Lung (tissue), 12 donors: ENCODE results near the gene TEAD1. TPM values are rescaled to one million over a fixed set of nuclear protein-coding genes. Genes with fewer than 3 reads are reported as not detected.

Source experiments
- ATAC-seq: fragments of 200-7000 bp; cut with Tn5 transposase; one replicate; pipeline ENCODE4 v1.9.1; 2020; ENCODE audit warnings: moderate number of reproducible peaks; ENCODE audit not compliant: insufficient read depth, low FRiP score
- DNase-seq, 3 donors: peaks; one replicate each; pipeline ENCODE4 v3.0.0-alpha.2; 2013 to 2017
- H3K27ac ChIP-seq, 2 donors: one replicate each; pipeline ENCODE4 v1.5.1; 2013; ENCODE audit warnings: mild to moderate bottlenecking in 2 of 2, moderate library complexity in 2 of 2, control low read depth in 1 of 2, inconsistent platforms in 1 of 2, low read depth in 1 of 2, low read length in 1 of 2
- H3K27me3 ChIP-seq, 3 donors: one replicate each; pipeline ENCODE4 v1.5.1; 2013; ENCODE audit warnings: low read length in 2 of 3; ENCODE audit not compliant: control insufficient read depth in 3 of 3, insufficient read depth in 3 of 3
- H3K36me3 ChIP-seq, 4 donors: one replicate each; pipeline ENCODE4 v1.5.1; 2013; ENCODE audit warnings: low read length in 4 of 4, mild to moderate bottlenecking in 1 of 4, moderate library complexity in 1 of 4; ENCODE audit not compliant: control insufficient read depth in 4 of 4, insufficient read depth in 4 of 4
- H3K4me1 ChIP-seq, 5 donors: one replicate each; pipeline ENCODE4 v1.5.1; 2013; ENCODE audit warnings: low read length in 5 of 5, mild to moderate bottlenecking in 2 of 5, moderate library complexity in 1 of 5; ENCODE audit not compliant: control insufficient read depth in 5 of 5, insufficient read depth in 5 of 5
- H3K4me3 ChIP-seq: one replicate; pipeline ENCODE4 v1.5.1; 2013; ENCODE audit warnings: mild to moderate bottlenecking, control low read depth, moderate library complexity
- H3K9ac ChIP-seq, 2 donors: one replicate each; pipeline ENCODE4 v1.5.1; 2013; ENCODE audit warnings: low read length in 2 of 2, control low read depth in 1 of 2; ENCODE audit not compliant: insufficient read depth in 1 of 2
- H3K9me3 ChIP-seq, 4 donors: one replicate each; pipeline ENCODE4 v1.5.1; 2013; ENCODE audit warnings: low read length in 3 of 4, mild to moderate bottlenecking in 1 of 4, moderate library complexity in 1 of 4; ENCODE audit not compliant: control insufficient read depth in 4 of 4, insufficient read depth in 3 of 4
- WGBS, 2 donors: extraction: QIAGEN DNeasy Blood & Tissue Kit; methylation state at CpG; one replicate each; pipeline ENCODE4 v1.1.7; 2013; 5-methylcytosine and 5-hydroxymethylcytosine counted together
- polyA plus RNA-seq, 2 donors: library from polyadenylated mRNA; stranded (reverse); fragments of 200-250 nt; gene quantifications; one replicate each; pipeline ENCODE4 v1.2.1, GENCODE V29; 2013
- total RNA-seq, 2 donors: library from RNA; depleted of rRNA in 1 of 2; stranded (reverse); fragments of >200 nt in 1 of 2; gene quantifications; one replicate each; pipeline ENCODE4 v1.2.1, GENCODE V29; 2014 to 2021
- TF ChIP-seq, protein P1 (sequence below): IDR thresholded peaks from 2 replicates; pipeline ENCODE4 v1.5.1; 2012; ENCODE audit warnings: mild to moderate bottlenecking; ENCODE audit errors: control extremely low read depth, extremely low read depth
- donor health status: control.
- donor health status: control.
- donor health status: Bipolar disorder and iron deficiency.
- donor health status: healthy.
- donor health status: DM: yes; HTN: yes; CAD: no.

The TEAD1 gene
- total and polyA plus RNA-seq, 4 donors, result 7.7 to 141 (median 38.8) TPM

DNA sequence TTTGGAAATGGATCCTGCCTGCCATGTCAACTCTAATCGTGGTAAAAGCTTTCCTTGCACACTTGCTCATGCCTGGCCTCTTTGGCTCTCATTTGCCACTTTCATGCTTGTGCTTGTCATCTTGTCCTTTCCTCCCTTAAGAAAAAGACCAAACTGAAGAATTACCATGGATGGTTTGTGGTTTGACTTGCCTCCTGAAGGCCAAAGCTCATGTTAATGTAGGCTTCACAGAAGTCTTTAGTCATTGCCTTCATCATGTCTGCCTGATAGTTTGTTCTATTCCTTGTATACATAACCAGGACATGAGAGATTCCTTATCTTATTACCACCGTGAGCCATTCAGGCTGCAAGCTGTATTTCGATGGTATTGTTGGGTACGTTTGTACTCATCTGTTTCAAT is 17.3 kb downstream of the TEAD1 start:
- Histone ChIP-seq H3K27me3 (no peaks in the 10 kb centered on the region), H3K36me3 (no peaks in the 10 kb centered on the region), H3K9ac (no peak overlapping the region), H3K4me1 (peaks cover 16 to 83% (median 64%) of the 10 kb centered on the region in 5 donors), H3K9me3 (no peaks in the 10 kb centered on the region), H3K27ac (peak overlapping the region in 1 of 2 donors; percentile 33), H3K4me3 (no peak overlapping the region)
- ATAC-seq (no peak), DNase-seq (no peak)
- WGBS, 2 donors, result 75% methylated on average over 4 of the region's 4 CpGs
- TF ChIP-seq, protein P1, sequence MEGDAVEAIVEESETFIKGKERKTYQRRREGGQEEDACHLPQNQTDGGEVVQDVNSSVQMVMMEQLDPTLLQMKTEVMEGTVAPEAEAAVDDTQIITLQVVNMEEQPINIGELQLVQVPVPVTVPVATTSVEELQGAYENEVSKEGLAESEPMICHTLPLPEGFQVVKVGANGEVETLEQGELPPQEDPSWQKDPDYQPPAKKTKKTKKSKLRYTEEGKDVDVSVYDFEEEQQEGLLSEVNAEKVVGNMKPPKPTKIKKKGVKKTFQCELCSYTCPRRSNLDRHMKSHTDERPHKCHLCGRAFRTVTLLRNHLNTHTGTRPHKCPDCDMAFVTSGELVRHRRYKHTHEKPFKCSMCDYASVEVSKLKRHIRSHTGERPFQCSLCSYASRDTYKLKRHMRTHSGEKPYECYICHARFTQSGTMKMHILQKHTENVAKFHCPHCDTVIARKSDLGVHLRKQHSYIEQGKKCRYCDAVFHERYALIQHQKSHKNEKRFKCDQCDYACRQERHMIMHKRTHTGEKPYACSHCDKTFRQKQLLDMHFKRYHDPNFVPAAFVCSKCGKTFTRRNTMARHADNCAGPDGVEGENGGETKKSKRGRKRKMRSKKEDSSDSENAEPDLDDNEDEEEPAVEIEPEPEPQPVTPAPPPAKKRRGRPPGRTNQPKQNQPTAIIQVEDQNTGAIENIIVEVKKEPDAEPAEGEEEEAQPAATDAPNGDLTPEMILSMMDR, result no peak

DNA sequence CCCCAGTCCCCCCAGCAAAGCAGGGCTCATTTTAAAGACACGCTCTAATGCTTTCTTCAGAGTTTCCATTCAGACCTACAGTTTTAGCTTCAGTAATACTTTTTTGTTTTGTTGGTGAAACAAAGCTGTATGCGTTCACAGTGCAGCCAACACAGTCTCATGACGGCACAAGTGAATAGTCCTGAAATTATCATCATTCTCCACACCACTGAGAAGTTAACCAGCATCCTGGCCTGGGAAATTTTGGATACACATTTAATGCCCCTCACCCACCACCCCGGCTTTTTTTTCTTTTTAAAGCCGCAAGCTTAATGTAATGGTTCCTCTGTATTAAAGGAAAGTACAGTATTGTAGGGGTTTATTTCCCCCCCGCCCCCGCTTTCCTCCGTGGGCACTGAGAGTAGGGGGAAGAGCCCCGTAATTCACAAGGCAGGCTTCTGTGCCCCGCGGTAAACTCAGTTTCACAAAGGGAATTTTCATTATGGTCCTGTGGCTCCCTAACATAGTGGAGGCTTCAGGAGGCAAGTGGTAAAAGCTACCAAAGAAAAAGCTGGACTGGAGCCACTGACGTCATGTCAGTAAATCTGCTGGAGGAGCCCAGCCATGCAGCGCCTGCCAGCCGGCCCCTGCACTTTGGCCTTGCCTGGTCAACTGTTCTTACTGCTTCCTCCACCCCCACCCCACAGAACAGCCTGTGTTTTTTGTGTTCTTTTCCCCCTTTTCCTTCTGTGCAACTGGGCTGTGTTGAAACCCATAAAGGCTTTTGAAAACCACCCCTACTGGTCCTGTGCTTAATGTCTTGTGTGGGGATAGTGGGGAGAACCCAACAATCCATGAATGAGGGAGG is 18.2 kb downstream of the TEAD1 start:
- peak; percentile 92 to 97 (median 96) for DNase-seq
- H3K4me3 ChIP-seq, result no peak overlapping the region
- 48 to 53% methylated on average over 14 of the region's 14 CpGs for WGBS, 2 donors

DNA sequence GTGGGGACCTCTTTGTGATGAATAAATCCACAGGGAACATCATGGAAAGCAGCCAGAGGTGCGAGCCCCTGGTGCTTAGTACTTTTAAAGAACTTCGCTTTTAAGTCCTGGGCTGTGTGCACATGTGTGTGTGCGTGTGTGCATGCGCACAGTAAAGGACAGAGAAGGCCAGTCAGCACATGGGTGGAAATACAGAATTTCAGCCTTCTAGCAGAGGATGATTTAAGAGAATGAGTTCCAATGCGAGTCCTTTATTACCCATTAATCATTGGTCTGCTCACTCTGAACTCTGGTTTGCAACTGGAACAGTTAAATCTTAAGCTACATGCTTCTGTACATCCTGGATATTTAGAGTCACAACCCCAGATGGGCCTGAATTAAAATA is 18.9 kb downstream of the TEAD1 start:
- ATAC-seq (no peak), DNase-seq (peak in 2 of 3 donors; percentile 24 to 53)
- H3K4me3 ChIP-seq, result no peak overlapping the region
- TF ChIP-seq, protein P1, result no peak
- no peaks in the 10 kb centered on the region for H3K27me3 ChIP-seq
- H3K9me3 ChIP-seq, result no peaks in the 10 kb centered on the region
- no peaks in the 10 kb centered on the region for H3K36me3 ChIP-seq
- H3K4me1 ChIP-seq, result peaks cover 15 to 72% (median 56%) of the 10 kb centered on the region in 5 donors
- H3K9ac ChIP-seq, result peak overlapping the region in 1 of 2 donors; percentile 87
- peak overlapping the region; percentile 90 to 91 for H3K27ac ChIP-seq
- 60 to 64% methylated on average over 5 of the region's 5 CpGs for WGBS, 2 donors

More for the DNA sequence above, 18.2 kb downstream of the TEAD1 start:
- Histone ChIP-seq H3K9ac (peak overlapping the region in 1 of 2 donors; percentile 87), H3K36me3 (no peaks in the 10 kb centered on the region), H3K9me3 (no peaks in the 10 kb centered on the region), H3K27ac (peak overlapping the region; percentile 90 to 91), H3K4me1 (peaks cover 20 to 76% (median 63%) of the 10 kb centered on the region in 5 donors), H3K27me3 (no peaks in the 10 kb centered on the region)
- TF ChIP-seq, protein P1, result no peak
- peak; percentile 38 for ATAC-seq
